Right lobe of liver (tissue), 4 donors: Measurements from ENCODE around the gene PICALM.

ENCODE experiments used
- POLR2A ChIP-seq: fragments of 450-650 bp; IDR thresholded peaks from one replicate; pipeline ENCODE4 v1.6.1; 2017; ENCODE audit warnings: antibody characterized with exemption, mild to moderate bottlenecking
- TF ChIP-seq, protein P1 (sequence below), 4 donors: fragments of 200-600 bp in 3 of 4; fragments of 450-650 bp in 1 of 4; IDR thresholded peaks; one replicate each; pipeline versions ENCODE4 v1.5.1 to v1.8.0; 2016 to 2022; ENCODE audit warnings: antibody characterized with exemption in 4 of 4, mild to moderate bottlenecking in 2 of 4
- donor health status: DM: no; HTN: no; CAD: no.
- donor health status: DM: no; HTN: no; CAD: no.
- donor health status: DM: no; HTN: yes; CAD: no.

DNA sequence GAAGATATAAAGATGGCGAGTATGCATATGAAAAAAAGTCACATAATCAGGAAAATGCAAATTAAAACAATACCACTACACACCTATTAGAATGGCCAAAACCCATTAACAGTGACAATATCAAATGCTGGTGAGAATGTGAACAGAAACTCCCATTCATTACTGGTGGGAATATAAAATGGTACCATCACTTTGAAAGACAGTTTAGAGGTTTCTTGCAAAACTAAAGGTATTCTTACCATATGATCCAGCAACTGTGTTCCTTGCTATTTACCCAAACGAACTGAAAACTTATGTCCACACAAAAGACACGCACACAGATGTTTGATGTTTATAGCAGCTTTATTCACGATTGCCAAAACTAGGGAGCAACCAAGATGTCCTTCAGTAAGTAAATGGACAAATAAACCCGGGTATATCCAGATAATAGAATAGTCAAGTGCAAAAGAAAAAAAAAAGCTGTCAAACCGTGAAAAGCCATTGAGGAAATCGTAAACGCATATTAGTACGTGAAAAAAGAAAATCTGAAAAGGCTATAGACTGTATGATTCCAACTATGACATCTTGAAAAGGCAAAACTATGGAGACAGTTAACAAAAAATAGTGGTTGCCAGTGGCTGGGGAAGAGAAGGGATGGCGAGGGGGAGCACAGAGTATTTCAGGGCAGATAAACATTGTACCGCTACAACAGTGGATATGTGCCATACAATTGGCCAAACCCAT lies 7.2 kb downstream of the PICALM start:
- TF ChIP-seq, protein P1, sequence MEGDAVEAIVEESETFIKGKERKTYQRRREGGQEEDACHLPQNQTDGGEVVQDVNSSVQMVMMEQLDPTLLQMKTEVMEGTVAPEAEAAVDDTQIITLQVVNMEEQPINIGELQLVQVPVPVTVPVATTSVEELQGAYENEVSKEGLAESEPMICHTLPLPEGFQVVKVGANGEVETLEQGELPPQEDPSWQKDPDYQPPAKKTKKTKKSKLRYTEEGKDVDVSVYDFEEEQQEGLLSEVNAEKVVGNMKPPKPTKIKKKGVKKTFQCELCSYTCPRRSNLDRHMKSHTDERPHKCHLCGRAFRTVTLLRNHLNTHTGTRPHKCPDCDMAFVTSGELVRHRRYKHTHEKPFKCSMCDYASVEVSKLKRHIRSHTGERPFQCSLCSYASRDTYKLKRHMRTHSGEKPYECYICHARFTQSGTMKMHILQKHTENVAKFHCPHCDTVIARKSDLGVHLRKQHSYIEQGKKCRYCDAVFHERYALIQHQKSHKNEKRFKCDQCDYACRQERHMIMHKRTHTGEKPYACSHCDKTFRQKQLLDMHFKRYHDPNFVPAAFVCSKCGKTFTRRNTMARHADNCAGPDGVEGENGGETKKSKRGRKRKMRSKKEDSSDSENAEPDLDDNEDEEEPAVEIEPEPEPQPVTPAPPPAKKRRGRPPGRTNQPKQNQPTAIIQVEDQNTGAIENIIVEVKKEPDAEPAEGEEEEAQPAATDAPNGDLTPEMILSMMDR (IDR thresholded peaks at IDR 0.05), result no peak
- TF ChIP-seq POLR2A, result no peak
